PC-3 (cell line): ENCODE results near the gene NEGR1.

ENCODE experiments used
- CTCF ChIP-seq: fragments of 300-600 bp; sonication (generic); conservative IDR thresholded peaks from 2 replicates; pipeline ENCODE4 v1.5.1; 2017; ENCODE audit warnings: antibody characterized with exemption, low read depth, mild to moderate bottlenecking, low read length
- EZH2phosphoT487 ChIP-seq: fragments of 300-600 bp; sonication (generic); IDR thresholded peaks from 2 replicates; pipeline ENCODE4 v1.6.1; 2018; ENCODE audit warnings: mild to moderate bottlenecking, antibody characterized with exemption, low read length, borderline replicate concordance

GRCh38 chr1:72170246-72170645 is 112.1 kb downstream of the NEGR1 start:
- no peak for TF ChIP-seq CTCF
- TF ChIP-seq EZH2phosphoT487 = no peak
